ENCODE data around the gene DNAJC5. TPM values are rescaled to one million over a fixed set of nuclear protein-coding genes. Genes with fewer than 3 reads are reported as not detected.
"Not testable (repeated sequence)": the region's sequence is repeated elsewhere in the genome, so short reads cannot be mapped to it uniquely, and the experiment has no call there.

DNAJC5 gene
- total RNA-seq, 2 donors from 2014 or later, result 32.9 to 44.2 TPM

DNA sequence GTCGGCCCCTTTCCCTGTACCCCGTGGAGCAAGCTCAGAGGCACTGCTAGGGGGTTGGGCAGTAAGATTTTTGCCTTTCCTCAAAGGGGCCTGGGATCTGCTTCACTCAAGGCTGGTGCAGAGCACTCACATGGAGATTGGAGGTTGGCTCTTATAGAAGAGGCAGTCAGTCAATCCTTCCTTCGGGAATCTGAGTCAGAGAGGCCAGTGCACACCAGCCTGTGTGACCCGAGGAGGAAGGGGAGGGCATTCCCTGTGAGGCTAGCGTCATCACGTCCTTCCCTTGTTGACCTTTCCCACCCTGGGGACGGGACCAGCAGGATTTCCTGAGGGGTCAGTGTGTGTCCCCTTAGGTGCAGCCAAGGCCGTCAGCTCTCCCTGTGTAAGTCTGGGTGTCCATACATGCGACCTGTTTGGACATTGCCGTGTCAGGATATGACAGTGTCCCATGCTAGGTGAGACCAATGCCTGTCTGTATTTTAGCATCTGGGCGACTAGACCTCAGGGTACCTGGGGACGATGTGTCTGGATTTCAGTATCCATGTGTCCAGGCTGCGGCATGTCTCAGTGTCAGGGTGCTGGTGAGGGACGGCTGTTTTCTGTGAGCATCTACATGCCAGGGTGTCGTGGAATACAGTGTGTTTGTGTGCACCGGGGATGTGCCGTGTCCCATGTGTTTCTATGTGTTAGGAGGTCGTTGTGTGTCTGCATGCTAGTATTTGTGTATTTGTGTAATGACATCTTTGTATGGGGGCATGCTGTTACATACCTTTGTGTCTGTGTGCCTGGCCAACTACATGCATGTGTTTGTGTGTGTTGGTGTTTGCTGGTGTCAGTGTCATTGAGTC, 77.6 kb downstream of the DNAJC5 start:
- H3K4me3 ChIP-seq, result no peak overlapping the region
- H3K36me3 ChIP-seq (replicated peaks in 1 of 2; ENCODE audit: insufficient read depth in 1 of 2, low read depth in 2 of 2), result no peaks in the 10 kb centered on the region
- no peak for TF ChIP-seq POLR2A (IDR thresholded peaks at IDR 0.05)
- TF ChIP-seq, protein P1, sequence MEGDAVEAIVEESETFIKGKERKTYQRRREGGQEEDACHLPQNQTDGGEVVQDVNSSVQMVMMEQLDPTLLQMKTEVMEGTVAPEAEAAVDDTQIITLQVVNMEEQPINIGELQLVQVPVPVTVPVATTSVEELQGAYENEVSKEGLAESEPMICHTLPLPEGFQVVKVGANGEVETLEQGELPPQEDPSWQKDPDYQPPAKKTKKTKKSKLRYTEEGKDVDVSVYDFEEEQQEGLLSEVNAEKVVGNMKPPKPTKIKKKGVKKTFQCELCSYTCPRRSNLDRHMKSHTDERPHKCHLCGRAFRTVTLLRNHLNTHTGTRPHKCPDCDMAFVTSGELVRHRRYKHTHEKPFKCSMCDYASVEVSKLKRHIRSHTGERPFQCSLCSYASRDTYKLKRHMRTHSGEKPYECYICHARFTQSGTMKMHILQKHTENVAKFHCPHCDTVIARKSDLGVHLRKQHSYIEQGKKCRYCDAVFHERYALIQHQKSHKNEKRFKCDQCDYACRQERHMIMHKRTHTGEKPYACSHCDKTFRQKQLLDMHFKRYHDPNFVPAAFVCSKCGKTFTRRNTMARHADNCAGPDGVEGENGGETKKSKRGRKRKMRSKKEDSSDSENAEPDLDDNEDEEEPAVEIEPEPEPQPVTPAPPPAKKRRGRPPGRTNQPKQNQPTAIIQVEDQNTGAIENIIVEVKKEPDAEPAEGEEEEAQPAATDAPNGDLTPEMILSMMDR (IDR thresholded peaks at IDR 0.05), result no peak
- intact Hi-C loops (cut with DNase I), result no loop called here
- peak in 1 of 4 donors; percentile 4 for DNase-seq
- H3K4me1 ChIP-seq, result peaks cover 30% of the 10 kb centered on the region
- no peak for ATAC-seq
- no peaks in the 10 kb centered on the region for H3K27me3 ChIP-seq
- H3K9me3 ChIP-seq, result no peaks in the 10 kb centered on the region
- no peak overlapping the region for H3K27ac ChIP-seq
- 57 to 69% methylated on average over 9 to 18 of the region's 18 CpGs for WGBS, 2 donors

DNA sequence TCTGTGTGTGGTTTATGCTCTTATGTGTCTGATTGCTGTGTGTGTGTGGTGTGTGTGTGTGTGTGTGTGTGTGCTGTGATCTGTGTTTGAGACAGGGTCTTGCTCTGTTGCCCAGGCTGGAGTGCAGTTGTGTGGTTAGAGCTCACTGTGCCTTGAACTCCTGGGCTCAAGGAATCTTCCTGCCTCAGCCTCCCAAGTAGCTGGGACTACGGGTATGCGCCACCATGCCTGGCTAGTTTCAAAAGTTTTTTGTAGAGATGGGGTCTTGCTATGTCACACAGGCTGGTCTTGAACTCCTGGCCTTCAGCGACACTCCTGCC, 78.2 kb downstream of the DNAJC5 start:
- H3K27me3 ChIP-seq, result no peaks in the 10 kb centered on the region
- ATAC-seq (no peak), DNase-seq (no peak)
- intact Hi-C loops (cut with DNase I), result no loop called here
- H3K9me3 ChIP-seq, result no peaks in the 10 kb centered on the region
- TF ChIP-seq POLR2A (IDR thresholded peaks at IDR 0.05), result no peak
- TF ChIP-seq, protein P1 (IDR thresholded peaks at IDR 0.05), result no peak
- 90 to 92% methylated on average over 2 to 3 of the region's 3 CpGs for WGBS, 2 donors
- H3K4me3 ChIP-seq, result no peak overlapping the region
- H3K4me1 ChIP-seq, result peaks cover 30% of the 10 kb centered on the region
- H3K36me3 ChIP-seq (replicated peaks in 1 of 2; ENCODE audit: insufficient read depth in 1 of 2, low read depth in 2 of 2), result no peaks in the 10 kb centered on the region
- H3K27ac ChIP-seq, result peak overlapping the region in 1 of 4 donors; percentile 35

DNA sequence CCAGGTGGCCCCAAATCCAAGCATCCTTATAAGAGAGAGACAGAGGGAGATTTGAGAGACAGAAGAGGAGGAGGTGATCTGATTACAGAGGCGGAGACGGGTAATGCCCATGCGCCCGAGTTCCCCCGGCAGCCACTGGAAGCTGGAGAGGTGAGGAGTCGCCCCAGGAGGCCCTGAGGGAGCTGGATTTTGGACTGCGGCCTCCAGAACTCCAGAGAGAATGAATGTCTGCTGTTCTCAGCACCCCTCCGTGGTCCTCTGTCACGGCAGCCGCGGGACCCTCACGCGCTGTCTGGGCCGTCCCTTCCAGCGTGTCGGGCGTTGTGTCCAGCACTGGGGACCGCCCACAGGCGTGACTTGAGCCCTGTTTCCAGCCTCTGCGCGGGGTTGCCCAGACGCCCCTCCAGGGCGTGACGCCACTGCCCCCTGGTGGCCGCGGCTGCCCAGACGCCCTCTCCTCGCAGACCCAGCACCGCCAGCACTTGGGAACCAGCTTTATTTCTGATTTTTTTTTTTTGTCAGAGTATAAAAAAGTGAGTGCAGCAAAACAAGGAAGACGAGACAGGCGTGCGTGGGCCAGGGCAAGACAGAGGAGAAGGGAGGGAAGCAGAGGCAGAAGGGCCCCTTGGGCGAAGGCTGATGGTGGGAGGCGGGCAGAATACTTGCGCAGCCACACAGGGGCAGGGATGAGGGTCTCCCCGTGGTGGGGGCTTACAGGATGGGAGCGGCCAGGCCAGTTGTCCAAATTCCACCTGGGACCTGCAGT, 78.9 kb downstream of the DNAJC5 start:
- peaks cover 30% of the 10 kb centered on the region for H3K4me1 ChIP-seq
- no peak overlapping the region for H3K4me3 ChIP-seq
- WGBS, 2 donors, result 11 to 15% methylated on average over 25 to 37 of the region's 37 CpGs
- peak overlapping the region in 2 of 4 donors; percentile 35 to 40 for H3K27ac ChIP-seq
- H3K27me3 ChIP-seq, result no peaks in the 10 kb centered on the region
- no peaks in the 10 kb centered on the region for H3K9me3 ChIP-seq
- peak; percentile 81 for ATAC-seq
- intact Hi-C loops (cut with DNase I), result no loop called here
- TF ChIP-seq POLR2A (IDR thresholded peaks at IDR 0.05), result no peak
- TF ChIP-seq, protein P1 (IDR thresholded peaks at IDR 0.05), result peak; percentile 94 to 100 (median 97)
- no peaks in the 10 kb centered on the region for H3K36me3 ChIP-seq (replicated peaks in 1 of 2; ENCODE audit: insufficient read depth in 1 of 2, low read depth in 2 of 2)
- peak; percentile 89 to 91 (median 90) for DNase-seq

DNA sequence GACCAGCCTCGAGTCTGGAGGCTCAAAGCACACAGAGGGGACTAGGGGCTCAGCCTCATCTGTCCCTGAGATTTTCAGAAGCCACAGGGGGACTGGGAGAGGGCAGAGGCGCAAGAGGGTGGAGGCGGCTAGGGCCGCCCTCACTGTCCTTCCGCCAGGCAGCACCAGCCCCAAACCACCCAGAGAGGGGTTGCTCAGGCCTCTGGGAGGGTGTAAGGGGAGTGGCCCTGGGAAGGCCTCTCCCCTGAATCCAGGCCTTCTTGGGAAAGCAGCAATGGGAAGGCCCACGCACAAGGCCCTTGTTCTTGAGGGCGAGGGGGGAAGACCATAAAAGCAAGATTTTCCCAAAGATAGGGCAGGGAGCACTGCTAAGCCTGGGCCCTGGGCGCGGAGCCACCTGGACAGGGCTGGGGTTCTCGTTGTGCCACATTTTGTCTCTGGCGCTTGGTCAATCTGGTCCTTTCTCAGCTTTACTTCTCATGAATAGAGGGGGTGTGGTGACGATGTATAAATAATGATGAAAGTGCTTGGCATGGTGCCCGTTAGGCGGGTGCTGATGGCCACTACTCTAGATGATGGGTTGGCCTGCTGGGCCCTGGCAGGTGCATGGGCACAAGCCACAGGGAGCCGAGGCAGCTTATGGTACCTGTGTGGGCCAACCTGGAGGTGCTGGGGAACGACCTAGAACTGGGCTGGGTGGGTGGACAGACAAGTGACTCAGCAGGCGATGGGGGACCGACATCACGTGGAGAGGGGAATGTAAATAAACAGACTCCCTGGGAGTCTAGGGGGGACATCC, 79.7 kb downstream of the DNAJC5 start:
- peaks cover 29% of the 10 kb centered on the region for H3K4me1 ChIP-seq
- H3K27ac ChIP-seq, result peak overlapping the region in 1 of 4 donors; percentile 35
- H3K4me3 ChIP-seq, result no peak overlapping the region
- H3K9me3 ChIP-seq, result no peaks in the 10 kb centered on the region
- no peak for TF ChIP-seq POLR2A (IDR thresholded peaks at IDR 0.05)
- TF ChIP-seq, protein P1 (IDR thresholded peaks at IDR 0.05), result no peak
- ATAC-seq (no peak), DNase-seq (peak in 3 of 4 donors; percentile 38 to 54 (median 47))
- intact Hi-C loops (cut with DNase I), result no loop called here
- no peaks in the 10 kb centered on the region for H3K27me3 ChIP-seq
- no peaks in the 10 kb centered on the region for H3K36me3 ChIP-seq (replicated peaks in 1 of 2; ENCODE audit: insufficient read depth in 1 of 2, low read depth in 2 of 2)
- WGBS, 2 donors, result 52 to 62% methylated on average over 12 to 19 of the region's 19 CpGs

DNA sequence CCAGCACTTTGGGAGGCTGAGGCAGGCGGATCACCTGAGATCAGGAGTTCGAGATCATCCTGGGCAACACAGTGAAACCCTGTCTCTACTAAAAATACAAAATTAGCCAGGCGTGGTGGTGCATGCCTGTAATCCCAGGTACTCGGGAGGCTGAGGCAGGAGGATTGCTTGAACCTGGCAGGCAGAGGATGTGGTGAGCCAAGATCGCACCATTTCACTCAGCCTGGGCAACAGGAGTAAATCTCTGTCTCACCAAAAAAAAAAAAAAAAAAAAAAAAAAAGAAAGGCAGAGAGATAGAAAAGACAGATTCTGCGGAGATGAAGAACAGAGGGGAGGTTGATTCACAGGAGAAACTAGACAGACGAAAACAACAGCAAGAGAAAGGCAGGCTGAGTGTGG, 81.6 kb downstream of the DNAJC5 start:
- H3K4me1 ChIP-seq, result peaks cover 34% of the 10 kb centered on the region
- H3K4me3 ChIP-seq; DNase-seq; H3K27ac ChIP-seq; H3K9me3 ChIP-seq; H3K27me3 ChIP-seq; H3K36me3 ChIP-seq (replicated peaks in 1 of 2; ENCODE audit: insufficient read depth in 1 of 2, low read depth in 2 of 2); ATAC-seq; intact Hi-C loops (cut with DNase I): not testable (repeated sequence)
- 93 to 96% methylated on average over 5 to 7 of the region's 7 CpGs for WGBS, 2 donors

All from body of pancreas (tissue), 4 donors.